ENCODE results near the gene ANKS1A.

- TF ChIP-seq, protein P1, sequence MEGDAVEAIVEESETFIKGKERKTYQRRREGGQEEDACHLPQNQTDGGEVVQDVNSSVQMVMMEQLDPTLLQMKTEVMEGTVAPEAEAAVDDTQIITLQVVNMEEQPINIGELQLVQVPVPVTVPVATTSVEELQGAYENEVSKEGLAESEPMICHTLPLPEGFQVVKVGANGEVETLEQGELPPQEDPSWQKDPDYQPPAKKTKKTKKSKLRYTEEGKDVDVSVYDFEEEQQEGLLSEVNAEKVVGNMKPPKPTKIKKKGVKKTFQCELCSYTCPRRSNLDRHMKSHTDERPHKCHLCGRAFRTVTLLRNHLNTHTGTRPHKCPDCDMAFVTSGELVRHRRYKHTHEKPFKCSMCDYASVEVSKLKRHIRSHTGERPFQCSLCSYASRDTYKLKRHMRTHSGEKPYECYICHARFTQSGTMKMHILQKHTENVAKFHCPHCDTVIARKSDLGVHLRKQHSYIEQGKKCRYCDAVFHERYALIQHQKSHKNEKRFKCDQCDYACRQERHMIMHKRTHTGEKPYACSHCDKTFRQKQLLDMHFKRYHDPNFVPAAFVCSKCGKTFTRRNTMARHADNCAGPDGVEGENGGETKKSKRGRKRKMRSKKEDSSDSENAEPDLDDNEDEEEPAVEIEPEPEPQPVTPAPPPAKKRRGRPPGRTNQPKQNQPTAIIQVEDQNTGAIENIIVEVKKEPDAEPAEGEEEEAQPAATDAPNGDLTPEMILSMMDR (IDR thresholded peaks at IDR 0.05; ENCODE audit: low read depth, low read length, poor library complexity, severe bottlenecking) = no peak
- no peak for TF ChIP-seq EZH2phosphoT487 (IDR thresholded peaks at IDR 0.05; ENCODE audit: borderline replicate concordance, low read length)
Measured at GRCh38 chr6:34876472-34876871, 12.6 kb upstream of the ANKS1A start.
